Muscle layer of duodenum (tissue), 2 donors: ENCODE data around the gene ACSL3.

ENCODE experiments used
- H3K27ac ChIP-seq: one replicate; pipeline ENCODE4 v1.7.0; 2013; ENCODE audit warnings: mild to moderate bottlenecking, low read length
- H3K27me3 ChIP-seq: one replicate; pipeline ENCODE4 v1.7.0; 2013; ENCODE audit warnings: low read depth, mild to moderate bottlenecking, control low read depth, low read length
- H3K36me3 ChIP-seq, 2 donors: one replicate each; pipeline ENCODE4 v1.7.0; 2013; ENCODE audit warnings: low read length in 2 of 2, control low read depth in 1 of 2, mild to moderate bottlenecking in 1 of 2; ENCODE audit not compliant: insufficient read depth in 2 of 2, control insufficient read depth in 1 of 2
- H3K4me1 ChIP-seq, 2 donors: one replicate each; pipeline ENCODE4 v1.7.0; 2013; ENCODE audit warnings: low read length in 2 of 2, mild to moderate bottlenecking in 2 of 2, control low read depth in 1 of 2, moderate library complexity in 1 of 2; ENCODE audit not compliant: insufficient read depth in 2 of 2, control insufficient read depth in 1 of 2
- H3K4me3 ChIP-seq, 2 donors: one replicate each; pipeline ENCODE4 v1.7.0; 2013; ENCODE audit warnings: low read length in 2 of 2, low read depth in 1 of 2, mild to moderate bottlenecking in 1 of 2
- H3K9me3 ChIP-seq, 2 donors: one replicate each; pipeline ENCODE4 v1.7.0; 2013; ENCODE audit warnings: low read length in 2 of 2, control low read depth in 1 of 2, mild to moderate bottlenecking in 1 of 2; ENCODE audit not compliant: control insufficient read depth in 1 of 2
- donor health status: healthy.

ACSL3 gene

GRCh38 chr2:222872551-222872950, 11.7 kb downstream of the ACSL3 start:
- Histone ChIP-seq H3K9me3 (no peaks in the 10 kb centered on the region), H3K27me3 (no peaks in the 10 kb centered on the region), H3K27ac (no peak overlapping the region), H3K4me3 (no peak overlapping the region), H3K36me3 (no peaks in the 10 kb centered on the region), H3K4me1 (peaks cover 0 to 31% of the 10 kb centered on the region in 2 donors)

- no peaks in the 10 kb centered on the region for H3K36me3 ChIP-seq
- no peak overlapping the region for H3K27ac ChIP-seq
- no peak overlapping the region for H3K4me3 ChIP-seq
- peaks cover 0 to 25% of the 10 kb centered on the region in 2 donors for H3K4me1 ChIP-seq
- H3K27me3 ChIP-seq: no peaks in the 10 kb centered on the region
- no peaks in the 10 kb centered on the region for H3K9me3 ChIP-seq
Measured at GRCh38 chr2:222875482-222875881, 14.6 kb downstream of the ACSL3 start.

GRCh38 chr2:222876947-222877346, 16.1 kb downstream of the ACSL3 start:
- Histone ChIP-seq H3K4me1 (peaks cover 0 to 15% of the 10 kb centered on the region in 2 donors), H3K27me3 (no peaks in the 10 kb centered on the region), H3K4me3 (no peak overlapping the region), H3K36me3 (no peaks in the 10 kb centered on the region), H3K9me3 (no peaks in the 10 kb centered on the region), H3K27ac (no peak overlapping the region)

GRCh38 chr2:222877556-222878300, 16.9 kb downstream of the ACSL3 start:
- H3K27me3 ChIP-seq: no peaks in the 10 kb centered on the region
- H3K4me1 ChIP-seq: peaks cover 0 to 15% of the 10 kb centered on the region in 2 donors
- H3K36me3 ChIP-seq: no peaks in the 10 kb centered on the region
- H3K4me3 ChIP-seq: no peak overlapping the region
- no peaks in the 10 kb centered on the region for H3K9me3 ChIP-seq
- no peak overlapping the region for H3K27ac ChIP-seq

GRCh38 chr2:222878301-222878876, 17.6 kb downstream of the ACSL3 start:
- H3K36me3 ChIP-seq: no peaks in the 10 kb centered on the region
- no peaks in the 10 kb centered on the region for H3K27me3 ChIP-seq
- no peaks in the 10 kb centered on the region for H3K9me3 ChIP-seq
- H3K27ac ChIP-seq: no peak overlapping the region
- no peak overlapping the region for H3K4me3 ChIP-seq
- H3K4me1 ChIP-seq: peaks cover 0 to 17% of the 10 kb centered on the region in 2 donors

GRCh38 chr2:222878877-222879603, 18.2 kb downstream of the ACSL3 start:
- H3K36me3 ChIP-seq: no peaks in the 10 kb centered on the region
- no peak overlapping the region for H3K27ac ChIP-seq
- no peak overlapping the region for H3K4me3 ChIP-seq
- H3K27me3 ChIP-seq: no peaks in the 10 kb centered on the region
- H3K4me1 ChIP-seq: peaks cover 0 to 23% of the 10 kb centered on the region in 2 donors
- H3K9me3 ChIP-seq: no peaks in the 10 kb centered on the region

GRCh38 chr2:222879604-222879933, 18.7 kb downstream of the ACSL3 start:
- no peak overlapping the region for H3K27ac ChIP-seq
- no peaks in the 10 kb centered on the region for H3K9me3 ChIP-seq
- H3K4me3 ChIP-seq: no peak overlapping the region
- no peaks in the 10 kb centered on the region for H3K27me3 ChIP-seq
- H3K4me1 ChIP-seq: peaks cover 0 to 29% of the 10 kb centered on the region in 2 donors
- H3K36me3 ChIP-seq: no peaks in the 10 kb centered on the region

GRCh38 chr2:222882484-222882928, 21.7 kb downstream of the ACSL3 start:
- Histone ChIP-seq H3K27me3 (no peaks in the 10 kb centered on the region), H3K36me3 (no peaks in the 10 kb centered on the region), H3K27ac (no peak overlapping the region), H3K9me3 (no peaks in the 10 kb centered on the region), H3K4me3 (no peak overlapping the region), H3K4me1 (peaks cover 0 to 41% of the 10 kb centered on the region in 2 donors)

GRCh38 chr2:222883420-222883819, 22.6 kb downstream of the ACSL3 start:
- no peak overlapping the region for H3K4me3 ChIP-seq
- H3K36me3 ChIP-seq: no peaks in the 10 kb centered on the region
- no peaks in the 10 kb centered on the region for H3K9me3 ChIP-seq
- H3K27ac ChIP-seq: no peak overlapping the region
- no peaks in the 10 kb centered on the region for H3K27me3 ChIP-seq
- peaks cover 0 to 38% of the 10 kb centered on the region in 2 donors for H3K4me1 ChIP-seq

- Histone ChIP-seq H3K4me1 (peaks cover 0 to 34% of the 10 kb centered on the region in 2 donors), H3K36me3 (no peaks in the 10 kb centered on the region), H3K27ac (no peak overlapping the region), H3K9me3 (no peaks in the 10 kb centered on the region), H3K27me3 (no peaks in the 10 kb centered on the region), H3K4me3 (no peak overlapping the region)
Measured at GRCh38 chr2:222884114-222884771, 23.4 kb downstream of the ACSL3 start.

GRCh38 chr2:222884805-222885424, 24.1 kb downstream of the ACSL3 start:
- H3K9me3 ChIP-seq: no peaks in the 10 kb centered on the region
- no peak overlapping the region for H3K27ac ChIP-seq
- no peak overlapping the region for H3K4me3 ChIP-seq
- H3K4me1 ChIP-seq: peaks cover 0 to 27% of the 10 kb centered on the region in 2 donors
- no peaks in the 10 kb centered on the region for H3K36me3 ChIP-seq
- H3K27me3 ChIP-seq: no peaks in the 10 kb centered on the region
